Endothelial cell (in vitro differentiated cells): ENCODE measurements around the gene SPPL2C. TPM values are rescaled to one million over a fixed set of nuclear protein-coding genes. Genes with fewer than 3 reads are reported as not detected.

Experiments used
- DNase-seq: peaks from one replicate; pipeline ENCODE4 v3.0.0; 2021; ENCODE audit warnings: low spot score
- H3K27ac Mint-ChIP-seq: one replicate; pipeline ENCODE4 v1.8.0; 2021; ENCODE audit warnings: mixed read lengths, inconsistent platforms; ENCODE audit not compliant: unreplicated experiment
- H3K27me3 Mint-ChIP-seq: one replicate; pipeline ENCODE4 v1.8.0; 2021; ENCODE audit warnings: mild to moderate bottlenecking, moderate library complexity, mixed read lengths, inconsistent platforms; ENCODE audit not compliant: unreplicated experiment
- H3K36me3 Mint-ChIP-seq: one replicate; pipeline ENCODE4 v1.8.0; 2021; ENCODE audit warnings: mild to moderate bottlenecking, low read depth, mixed read lengths, inconsistent platforms; ENCODE audit not compliant: unreplicated experiment
- H3K4me1 Mint-ChIP-seq: one replicate; pipeline ENCODE4 v1.8.0; 2021; ENCODE audit warnings: mild to moderate bottlenecking, mixed read lengths, inconsistent platforms; ENCODE audit not compliant: unreplicated experiment
- H3K4me3 Mint-ChIP-seq: one replicate; pipeline ENCODE4 v1.8.0; 2021; ENCODE audit warnings: mild to moderate bottlenecking, mixed read lengths, inconsistent platforms; ENCODE audit not compliant: unreplicated experiment
- H3K9me3 Mint-ChIP-seq: one replicate; pipeline ENCODE4 v1.8.0; 2021; ENCODE audit warnings: mixed read lengths, inconsistent platforms; ENCODE audit not compliant: unreplicated experiment
- CTCF ChIP-seq: fragments of 200-600 bp; sonication (generic); IDR thresholded peaks from one replicate; pipeline ENCODE4 v1.5.0; 2021; ENCODE audit warnings: antibody characterized with exemption; ENCODE audit not compliant: unreplicated experiment
- total RNA-seq: library from RNA; stranded (reverse); fragmentation: NEBNext Ultra II Directional; extraction: Animal tissue kit (Norgen Biotek cat#: 25700); gene quantifications from one replicate; pipeline ENCODE4 v1.2.1, GENCODE V29; 2021; ENCODE audit not compliant: unreplicated experiment

The SPPL2C gene
- total RNA-seq, 1 donor from 2014 or later: not detected

DNA sequence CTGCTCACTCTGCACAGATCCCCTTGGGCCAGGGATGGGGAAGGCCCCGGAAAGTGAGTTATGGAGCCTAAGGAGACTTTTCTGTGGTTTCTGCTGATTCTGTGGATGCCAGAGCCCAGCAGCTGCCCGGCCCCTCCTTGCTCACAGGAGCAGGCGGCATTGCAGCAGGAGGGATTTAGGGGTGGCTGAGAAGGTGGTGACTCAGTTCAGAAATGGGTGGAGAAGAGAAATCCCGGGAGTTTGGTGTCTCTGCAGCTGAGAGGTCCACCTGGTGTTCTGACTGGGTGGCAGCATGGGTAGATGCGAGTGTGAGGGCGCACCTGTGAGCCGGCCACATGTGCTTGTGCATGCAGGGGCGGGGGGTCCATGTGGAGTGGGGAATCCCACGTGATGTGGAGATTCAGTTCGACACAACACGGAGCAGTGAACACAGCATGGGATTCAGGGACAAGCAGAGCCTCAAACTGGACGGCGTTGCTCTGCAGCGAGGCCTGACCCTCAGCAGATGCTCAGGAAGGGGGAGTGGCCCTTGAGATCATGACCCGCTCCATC lies 16.0 kb upstream of the SPPL2C start:
- no peak overlapping the region for H3K27ac Mint-ChIP-seq
- no peak for TF ChIP-seq CTCF
- H3K36me3 Mint-ChIP-seq: no peaks in the 10 kb centered on the region
- H3K9me3 Mint-ChIP-seq: no peaks in the 10 kb centered on the region
- H3K4me3 Mint-ChIP-seq: no peak overlapping the region
- no peaks in the 10 kb centered on the region for H3K4me1 Mint-ChIP-seq
- no peak for DNase-seq
- H3K27me3 Mint-ChIP-seq: peaks cover 5% of the 10 kb centered on the region

DNA sequence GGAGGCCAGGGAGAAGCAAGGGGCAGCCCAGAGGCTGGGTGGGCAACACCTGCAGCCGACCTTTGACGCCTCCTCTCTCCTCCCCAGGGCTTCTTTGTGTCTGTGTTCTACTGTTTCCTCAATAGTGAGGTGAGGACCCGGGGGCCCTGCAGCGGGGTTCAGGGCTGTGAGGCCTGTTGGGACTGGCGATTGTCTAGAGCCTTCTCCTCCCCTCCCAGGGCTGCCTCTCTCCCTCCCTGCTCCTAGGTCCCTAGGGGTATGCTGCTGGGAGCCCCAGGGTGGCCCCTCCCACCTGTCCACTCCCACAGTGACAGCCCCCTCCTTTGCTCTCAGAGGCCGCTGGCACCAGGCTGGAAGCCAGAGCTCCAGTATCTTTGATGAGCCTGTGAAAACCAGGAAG lies 10.8 kb upstream of the SPPL2C start:
- no peak for DNase-seq
- Mint-ChIP-seq H3K27me3 (peaks cover 1% of the 10 kb centered on the region), H3K4me3 (no peak overlapping the region), H3K27ac (no peak overlapping the region), H3K9me3 (no peaks in the 10 kb centered on the region), H3K36me3 (no peaks in the 10 kb centered on the region), H3K4me1 (no peaks in the 10 kb centered on the region)
- TF ChIP-seq CTCF: no peak

- TF ChIP-seq CTCF: no peak
- Mint-ChIP-seq H3K4me3 (no peak overlapping the region), H3K27ac (no peak overlapping the region), H3K4me1 (no peaks in the 10 kb centered on the region), H3K36me3 (no peaks in the 10 kb centered on the region), H3K9me3 (no peaks in the 10 kb centered on the region), H3K27me3 (peaks cover 1% of the 10 kb centered on the region)
- no peak for DNase-seq
Observed at GRCh38 chr17:45834471-45835396, 9.9 kb upstream of the SPPL2C start.

GRCh38 chr17:45835481-45835880 lies 9.2 kb upstream of the SPPL2C start:
- H3K4me3 Mint-ChIP-seq: no peak overlapping the region
- DNase-seq: no peak
- H3K27me3 Mint-ChIP-seq: peaks cover 1% of the 10 kb centered on the region
- no peak for TF ChIP-seq CTCF
- H3K4me1 Mint-ChIP-seq: no peaks in the 10 kb centered on the region
- H3K36me3 Mint-ChIP-seq: no peaks in the 10 kb centered on the region
- no peak overlapping the region for H3K27ac Mint-ChIP-seq
- H3K9me3 Mint-ChIP-seq: no peaks in the 10 kb centered on the region
